ENCODE data around the gene SMIM41.
"Not testable (repeated sequence)": the region's sequence is repeated elsewhere in the genome, so short reads cannot be mapped to it uniquely, and the experiment has no call there.

SMIM41 gene

GRCh38 chr12:52085682-52086180, 6.2 kb downstream of the SMIM41 start:
- no peak for DNase-seq (ENCODE audit: low read depth in 2 of 2)

GRCh38 chr12:52086366-52086765, 6.9 kb downstream of the SMIM41 start:
- no peak for DNase-seq (ENCODE audit: low read depth in 2 of 2)

- no peak for DNase-seq (ENCODE audit: low read depth in 2 of 2)
These were observed 7.7 kb downstream of the SMIM41 start for GRCh38 chr12:52086944-52087835.

- DNase-seq (ENCODE audit: low read depth in 2 of 2): no peak
These were observed 8.7 kb downstream of the SMIM41 start for GRCh38 chr12:52087961-52088820.

- DNase-seq (ENCODE audit: low read depth in 2 of 2): no peak
These were observed 10.0 kb downstream of the SMIM41 start for GRCh38 chr12:52089491-52089890.

GRCh38 chr12:52090291-52090690, 10.8 kb downstream of the SMIM41 start:
- no peak for DNase-seq (ENCODE audit: low read depth in 2 of 2)

- DNase-seq (ENCODE audit: low read depth in 2 of 2): no peak
These were observed 11.6 kb downstream of the SMIM41 start for GRCh38 chr12:52091061-52091460.

- no peak for DNase-seq (ENCODE audit: low read depth in 2 of 2)
These were observed 12.4 kb downstream of the SMIM41 start for GRCh38 chr12:52091869-52092268.

- DNase-seq (ENCODE audit: low read depth in 2 of 2): no peak
These were observed 13.8 kb downstream of the SMIM41 start for GRCh38 chr12:52093346-52093745.

GRCh38 chr12:52096332-52097044, 17.0 kb downstream of the SMIM41 start:
- DNase-seq (ENCODE audit: low read depth in 2 of 2): no peak

GRCh38 chr12:52097045-52097666, 17.7 kb downstream of the SMIM41 start:
- DNase-seq (ENCODE audit: low read depth in 2 of 2): no peak

GRCh38 chr12:52104431-52105089, 25.1 kb downstream of the SMIM41 start:
- DNase-seq (ENCODE audit: low read depth in 2 of 2): not testable (repeated sequence)

GRCh38 chr12:52116222-52117125, 37.0 kb downstream of the SMIM41 start:
- not testable (repeated sequence) for DNase-seq (ENCODE audit: low read depth in 2 of 2)

GRCh38 chr12:52117806-52118475, 38.4 kb downstream of the SMIM41 start:
- DNase-seq (ENCODE audit: low read depth in 2 of 2): not testable (repeated sequence)

- no peak for DNase-seq (ENCODE audit: low read depth in 2 of 2)
These were observed 40.1 kb downstream of the SMIM41 start for GRCh38 chr12:52119398-52120254.

GRCh38 chr12:52120951-52121823, 41.7 kb downstream of the SMIM41 start:
- DNase-seq (ENCODE audit: low read depth in 2 of 2): no peak

All from fibroblast of skin of left biceps (primary cell).